ENCODE measurements around the gene CNIH1.
A peak's percentile ranks its signal among the peaks of the same experiment; 100 is the strongest.
"Not testable (repeated sequence)": the region's sequence is repeated elsewhere in the genome, so short reads cannot be mapped to it uniquely, and the experiment has no call there.

Gene CNIH1

DNA sequence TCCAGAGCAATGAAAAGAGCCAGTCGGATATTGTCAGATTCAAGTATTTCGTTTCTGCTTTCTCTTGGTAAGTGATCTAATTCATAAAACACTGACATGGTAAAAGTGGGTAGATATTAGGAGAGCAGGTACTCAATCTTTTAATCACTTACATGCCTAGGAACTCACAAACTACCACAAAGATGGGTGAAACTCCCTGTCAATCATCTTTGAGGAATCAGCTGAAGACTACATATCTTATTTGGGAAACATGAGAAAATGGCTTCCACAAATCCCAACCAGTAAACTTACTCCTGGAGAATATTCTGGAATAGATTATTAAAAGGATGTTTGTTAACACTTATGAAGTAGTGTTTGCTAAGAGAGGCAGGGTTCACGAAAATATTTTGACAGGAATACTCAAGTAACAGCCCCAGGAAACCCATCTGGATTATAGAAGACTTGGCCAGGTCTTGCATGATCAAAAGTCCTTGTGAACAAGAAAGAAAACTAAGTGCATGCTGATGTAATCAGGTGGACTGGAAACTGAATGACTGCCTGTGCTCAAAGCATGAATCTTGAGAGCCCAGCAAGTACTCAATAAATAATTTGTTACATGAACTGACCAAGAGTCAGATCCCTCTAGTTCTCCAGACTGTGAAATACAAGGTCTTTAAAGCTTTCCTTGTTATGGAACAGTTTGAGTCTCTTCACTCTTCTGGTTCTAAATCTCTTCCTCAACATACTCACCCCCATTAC is 15.5 kb downstream of the CNIH1 start:
- no peak overlapping the region for H3K9ac ChIP-seq (ENCODE audit: low read depth, low read length)
- H3K9me3 ChIP-seq (ENCODE audit: insufficient read depth, low read depth, low read length), result no peaks in the 10 kb centered on the region
- H3K27me3 ChIP-seq (ENCODE audit: insufficient read depth, low read length), result no peaks in the 10 kb centered on the region
- H3K36me3 ChIP-seq (ENCODE audit: insufficient read depth, low read length), result peaks cover 69% of the 10 kb centered on the region
- H3K4me3 ChIP-seq (ENCODE audit: low read length), result no peak overlapping the region
- H3K27ac ChIP-seq (ENCODE audit: low read depth, low read length), result no peak overlapping the region
- 86% methylated on average over 3 of the region's 3 CpGs for WGBS
- H3K4me1 ChIP-seq (ENCODE audit: insufficient read depth, low read length), result 0 out of 2 replicates have a peak, but pooled peaks cover 2% of the 10 kb centered on the region

DNA sequence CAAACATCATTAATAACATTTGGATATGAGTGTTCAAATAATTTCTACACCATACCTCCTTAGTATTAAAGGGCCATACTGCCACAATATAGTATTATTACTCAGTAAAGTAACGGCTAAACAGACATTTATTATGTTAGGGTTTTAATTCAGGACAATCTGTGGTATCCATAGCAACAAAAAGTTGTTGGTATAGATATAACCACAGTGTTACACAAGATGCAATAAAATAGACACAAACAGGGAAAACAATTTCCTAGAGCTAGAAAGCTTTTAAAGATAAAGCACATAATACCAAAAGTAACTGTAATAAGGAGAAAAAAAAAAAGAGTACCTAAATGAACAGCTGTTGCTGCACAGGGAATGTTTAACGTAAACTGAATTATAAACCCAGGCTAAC is 16.1 kb downstream of the CNIH1 start:
- H3K27me3 ChIP-seq (ENCODE audit: insufficient read depth, low read length), result no peaks in the 10 kb centered on the region
- H3K9ac ChIP-seq (ENCODE audit: low read depth, low read length), result no peak overlapping the region
- H3K27ac ChIP-seq (ENCODE audit: low read depth, low read length), result no peak overlapping the region
- H3K36me3 ChIP-seq (ENCODE audit: insufficient read depth, low read length), result peaks cover 64% of the 10 kb centered on the region
- 0 out of 2 replicates have a peak, but pooled peaks cover 3% of the 10 kb centered on the region for H3K4me1 ChIP-seq (ENCODE audit: insufficient read depth, low read length)
- no peak overlapping the region for H3K4me3 ChIP-seq (ENCODE audit: low read length)
- no peaks in the 10 kb centered on the region for H3K9me3 ChIP-seq (ENCODE audit: insufficient read depth, low read depth, low read length)
- WGBS, result 100% methylated on average over 1 of the region's 2 CpGs

DNA sequence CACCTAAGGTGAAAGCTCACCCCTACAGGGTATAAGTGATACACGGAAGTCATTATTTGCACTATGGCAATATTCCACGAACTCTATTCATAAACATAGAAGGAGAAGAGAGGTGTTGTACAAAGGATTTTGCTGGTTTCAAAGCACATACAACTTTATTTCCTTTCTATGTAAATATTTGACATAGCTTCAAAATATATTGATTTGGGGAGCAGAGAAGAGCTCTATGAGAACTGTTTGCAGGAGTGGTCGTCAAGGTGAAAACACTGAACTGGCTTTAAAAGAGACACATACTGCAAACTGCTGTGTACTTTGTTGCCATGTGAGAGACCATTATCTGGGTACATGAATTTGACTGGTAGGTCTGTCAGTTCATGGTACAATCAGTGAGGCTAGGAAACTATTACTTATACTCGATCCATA is 16.7 kb downstream of the CNIH1 start:
- no peak overlapping the region for H3K9ac ChIP-seq (ENCODE audit: low read depth, low read length)
- H3K36me3 ChIP-seq (ENCODE audit: insufficient read depth, low read length), result peaks cover 62% of the 10 kb centered on the region
- H3K9me3 ChIP-seq (ENCODE audit: insufficient read depth, low read depth, low read length), result no peaks in the 10 kb centered on the region
- no peak overlapping the region for H3K4me3 ChIP-seq (ENCODE audit: low read length)
- no peak overlapping the region for H3K27ac ChIP-seq (ENCODE audit: low read depth, low read length)
- no peaks in the 10 kb centered on the region for H3K27me3 ChIP-seq (ENCODE audit: insufficient read depth, low read length)
- 0 out of 2 replicates have a peak, but pooled peaks cover 3% of the 10 kb centered on the region for H3K4me1 ChIP-seq (ENCODE audit: insufficient read depth, low read length)
- 92% methylated on average over 3 of the region's 4 CpGs for WGBS

DNA sequence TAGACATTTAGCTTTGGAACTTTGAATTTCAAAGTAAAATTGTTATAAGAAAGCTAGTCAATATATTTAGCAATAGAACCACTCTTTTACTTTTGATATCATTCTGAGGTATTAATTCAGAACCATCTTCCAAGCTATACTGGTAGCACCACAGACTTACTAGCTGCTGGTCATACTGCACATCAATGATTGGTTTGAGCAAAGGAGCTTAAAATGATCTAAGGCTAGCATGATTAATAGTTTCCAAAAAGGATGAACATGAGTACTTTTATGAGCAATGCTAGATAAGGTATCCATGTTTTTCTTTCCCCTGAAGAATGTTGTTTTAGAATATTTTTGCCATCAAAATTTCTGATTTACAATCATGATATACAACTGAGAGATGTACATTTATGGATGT is 17.2 kb downstream of the CNIH1 start:
- H3K9ac ChIP-seq (ENCODE audit: low read depth, low read length), result no peak overlapping the region
- peaks cover 61% of the 10 kb centered on the region for H3K36me3 ChIP-seq (ENCODE audit: insufficient read depth, low read length)
- 0 out of 2 replicates have a peak, but pooled peaks cover 3% of the 10 kb centered on the region for H3K4me1 ChIP-seq (ENCODE audit: insufficient read depth, low read length)

DNA sequence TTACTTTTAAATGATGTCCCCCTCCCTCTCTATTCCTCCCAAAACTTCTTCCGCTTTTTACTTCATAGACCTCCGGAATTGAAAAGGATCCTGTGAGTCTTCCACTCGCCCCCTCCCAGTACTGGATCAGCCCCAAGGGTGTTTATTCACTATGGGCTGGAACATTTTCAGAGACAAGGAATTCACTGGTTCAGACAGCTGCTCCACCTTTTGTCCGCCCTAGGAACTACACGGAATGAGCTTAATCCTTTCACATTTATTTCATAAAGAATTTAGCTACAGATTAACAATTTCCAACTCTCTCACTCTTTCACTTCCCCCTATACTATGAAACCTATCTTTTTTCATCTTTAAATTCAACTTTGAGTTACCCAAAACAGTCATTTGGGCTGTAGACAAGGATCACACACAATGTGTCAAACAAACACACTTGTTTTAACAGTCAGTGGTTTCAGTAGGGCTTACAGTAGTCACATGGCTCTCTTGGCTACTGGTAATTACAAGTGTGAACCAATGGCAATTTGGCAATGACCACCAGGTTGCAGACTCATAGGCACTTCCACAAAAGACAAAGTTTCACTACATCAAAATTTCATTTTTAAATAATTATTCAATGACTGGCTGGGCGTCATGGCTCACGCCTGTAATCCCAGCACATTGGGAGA is 20.6 kb downstream of the CNIH1 start:
- H3K9ac ChIP-seq (ENCODE audit: low read depth, low read length), result no peak overlapping the region
- peaks cover 40% of the 10 kb centered on the region for H3K36me3 ChIP-seq (ENCODE audit: insufficient read depth, low read length)
- no peaks in the 10 kb centered on the region for H3K9me3 ChIP-seq (ENCODE audit: insufficient read depth, low read depth, low read length)
- H3K4me3 ChIP-seq (ENCODE audit: low read length), result no peak overlapping the region
- H3K27me3 ChIP-seq (ENCODE audit: insufficient read depth, low read length), result no peaks in the 10 kb centered on the region
- 59% methylated on average over 7 of the region's 7 CpGs for WGBS
- 0 out of 2 replicates have a peak, but pooled peaks cover 3% of the 10 kb centered on the region for H3K4me1 ChIP-seq (ENCODE audit: insufficient read depth, low read length)
- peak overlapping the region; percentile 46; the same call in 1 of the 2 replicates for H3K27ac ChIP-seq (ENCODE audit: low read depth, low read length)

More for the DNA sequence above, 17.2 kb downstream of the CNIH1 start:
- Histone ChIP-seq H3K4me3 (ENCODE audit: low read length) (no peak overlapping the region), H3K9me3 (ENCODE audit: insufficient read depth, low read depth, low read length) (no peaks in the 10 kb centered on the region), H3K27me3 (ENCODE audit: insufficient read depth, low read length) (no peaks in the 10 kb centered on the region), H3K27ac (ENCODE audit: low read depth, low read length) (no peak overlapping the region)

DNA sequence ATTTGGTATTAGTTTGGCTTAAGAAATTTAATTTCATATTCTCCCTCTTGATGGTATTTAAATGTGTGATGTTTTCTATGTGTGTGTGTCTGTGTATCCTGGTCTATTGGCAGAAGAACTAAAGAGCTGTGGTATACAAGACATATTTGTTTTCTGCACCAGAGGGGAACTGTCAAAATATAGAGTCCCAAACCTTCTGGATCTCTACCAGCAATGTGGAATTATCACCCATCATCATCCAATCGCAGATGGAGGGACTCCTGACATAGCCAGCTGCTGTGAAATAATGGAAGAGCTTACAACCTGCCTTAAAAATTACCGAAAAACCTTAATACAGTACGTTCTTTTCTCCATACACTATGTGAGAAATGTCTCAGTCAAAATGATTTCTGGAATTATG is 29.8 kb downstream of the CNIH1 start:
- no peaks in the 10 kb centered on the region for H3K27me3 ChIP-seq (ENCODE audit: insufficient read depth, low read length)
- H3K9ac ChIP-seq (ENCODE audit: low read depth, low read length), result no peak overlapping the region
- H3K9me3 ChIP-seq (ENCODE audit: insufficient read depth, low read depth, low read length), result no peaks in the 10 kb centered on the region
- no peak overlapping the region for H3K4me3 ChIP-seq (ENCODE audit: low read length)
- WGBS, result 81% methylated on average over 2 of the region's 3 CpGs
- H3K27ac ChIP-seq (ENCODE audit: low read depth, low read length), result no peak overlapping the region
- no peaks in the 10 kb centered on the region for H3K4me1 ChIP-seq (ENCODE audit: insufficient read depth, low read length)
- peaks cover 76% of the 10 kb centered on the region for H3K36me3 ChIP-seq (ENCODE audit: insufficient read depth, low read length)

DNA sequence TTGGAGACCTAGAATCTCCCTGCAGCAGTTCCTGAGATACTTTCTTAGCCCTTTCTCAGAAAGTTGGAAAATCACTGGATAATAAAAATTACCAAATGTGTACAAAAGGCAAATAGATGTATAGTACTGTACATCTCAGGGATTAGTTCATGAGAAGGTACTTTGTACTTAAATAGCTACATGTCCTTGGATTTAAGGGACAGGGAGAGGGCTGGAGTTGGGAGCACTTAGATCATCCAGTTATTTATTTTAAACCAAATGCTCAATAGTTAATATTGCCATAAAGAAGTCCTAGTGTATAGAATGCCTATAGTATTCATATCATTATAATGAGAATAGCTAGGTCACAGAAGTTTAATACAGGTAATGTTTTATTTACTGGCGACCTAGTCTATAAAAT is 31.0 kb downstream of the CNIH1 start:
- WGBS, result 100% methylated on average over 1 of the region's 1 CpG
- H3K9me3 ChIP-seq (ENCODE audit: insufficient read depth, low read depth, low read length), result no peaks in the 10 kb centered on the region

DNA sequence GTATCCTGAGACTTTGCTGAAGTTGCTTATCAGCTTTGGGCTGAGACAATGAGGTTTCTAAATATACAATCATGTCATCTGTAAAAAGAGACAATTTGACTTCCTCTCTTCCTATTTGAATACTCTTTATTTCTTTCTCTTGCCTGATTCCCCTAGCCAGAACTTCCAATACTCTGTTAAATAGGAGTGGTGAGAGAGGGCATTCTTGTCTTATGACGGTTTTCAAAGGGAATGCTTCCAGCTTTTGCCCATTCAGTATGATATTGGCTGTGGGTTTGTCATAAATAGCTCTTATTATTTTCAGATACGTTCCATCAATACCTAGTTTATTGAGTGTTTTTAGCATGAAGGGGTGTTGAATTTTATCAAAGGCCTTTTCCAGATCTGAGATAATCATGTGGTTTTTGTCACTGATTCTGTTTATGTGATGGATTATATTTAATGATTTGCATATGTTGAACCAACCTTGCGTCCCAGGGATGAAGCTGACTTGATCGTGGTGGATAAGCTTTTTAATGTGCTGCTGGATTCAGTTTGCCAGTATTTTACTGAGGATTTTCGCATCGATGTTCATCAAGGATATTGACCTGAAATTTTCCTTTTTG is 37.7 kb downstream of the CNIH1 start:
- H3K9ac ChIP-seq (ENCODE audit: low read depth, low read length); H3K9me3 ChIP-seq (ENCODE audit: insufficient read depth, low read depth, low read length); H3K27ac ChIP-seq (ENCODE audit: low read depth, low read length); H3K4me1 ChIP-seq (ENCODE audit: insufficient read depth, low read length); H3K4me3 ChIP-seq (ENCODE audit: low read length); H3K27me3 ChIP-seq (ENCODE audit: insufficient read depth, low read length): not testable (repeated sequence)
- 94% methylated on average over 6 of the region's 6 CpGs for WGBS
- H3K36me3 ChIP-seq (ENCODE audit: insufficient read depth, low read length), result peaks cover 38% of the 10 kb centered on the region

More for the DNA sequence above, 31.0 kb downstream of the CNIH1 start:
- H3K4me1 ChIP-seq (ENCODE audit: insufficient read depth, low read length), result no peaks in the 10 kb centered on the region
- H3K9ac ChIP-seq (ENCODE audit: low read depth, low read length), result no peak overlapping the region
- no peak overlapping the region for H3K27ac ChIP-seq (ENCODE audit: low read depth, low read length)
- H3K27me3 ChIP-seq (ENCODE audit: insufficient read depth, low read length), result no peaks in the 10 kb centered on the region
- H3K4me3 ChIP-seq (ENCODE audit: low read length), result no peak overlapping the region
- peaks cover 71% of the 10 kb centered on the region for H3K36me3 ChIP-seq (ENCODE audit: insufficient read depth, low read length)

DNA sequence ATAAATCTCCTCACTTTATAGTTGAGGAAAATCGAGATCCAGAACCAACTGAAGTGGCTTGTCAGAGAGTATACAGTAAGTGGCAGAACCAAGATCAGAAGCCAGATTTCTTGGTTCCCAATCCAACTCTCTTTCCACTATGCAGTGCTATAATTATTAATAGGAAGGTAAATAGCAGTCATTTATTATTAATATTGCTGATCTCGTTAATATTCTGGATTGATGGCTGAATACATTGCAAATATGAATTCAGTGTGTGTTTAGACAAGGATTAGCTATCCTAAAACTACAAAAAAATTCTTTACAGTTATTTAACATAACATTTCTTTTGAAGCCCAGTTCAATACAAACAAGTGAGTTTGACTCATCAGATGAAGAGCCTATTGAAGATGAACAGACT is 41.6 kb downstream of the CNIH1 start:
- WGBS, result 100% methylated on average over 1 of the region's 2 CpGs
- Histone ChIP-seq H3K9ac (ENCODE audit: low read depth, low read length) (no peak overlapping the region), H3K36me3 (ENCODE audit: insufficient read depth, low read length) (peaks cover 24% of the 10 kb centered on the region), H3K27ac (ENCODE audit: low read depth, low read length) (no peak overlapping the region), H3K9me3 (ENCODE audit: insufficient read depth, low read depth, low read length) (no peaks in the 10 kb centered on the region), H3K4me1 (ENCODE audit: insufficient read depth, low read length) (0 out of 2 replicates have a peak, but pooled peaks cover 2% of the 10 kb centered on the region), H3K4me3 (ENCODE audit: low read length) (no peak overlapping the region), H3K27me3 (ENCODE audit: insufficient read depth, low read length) (peaks cover 6% of the 10 kb centered on the region; the same call in 1 of the 2 replicates)

DNA sequence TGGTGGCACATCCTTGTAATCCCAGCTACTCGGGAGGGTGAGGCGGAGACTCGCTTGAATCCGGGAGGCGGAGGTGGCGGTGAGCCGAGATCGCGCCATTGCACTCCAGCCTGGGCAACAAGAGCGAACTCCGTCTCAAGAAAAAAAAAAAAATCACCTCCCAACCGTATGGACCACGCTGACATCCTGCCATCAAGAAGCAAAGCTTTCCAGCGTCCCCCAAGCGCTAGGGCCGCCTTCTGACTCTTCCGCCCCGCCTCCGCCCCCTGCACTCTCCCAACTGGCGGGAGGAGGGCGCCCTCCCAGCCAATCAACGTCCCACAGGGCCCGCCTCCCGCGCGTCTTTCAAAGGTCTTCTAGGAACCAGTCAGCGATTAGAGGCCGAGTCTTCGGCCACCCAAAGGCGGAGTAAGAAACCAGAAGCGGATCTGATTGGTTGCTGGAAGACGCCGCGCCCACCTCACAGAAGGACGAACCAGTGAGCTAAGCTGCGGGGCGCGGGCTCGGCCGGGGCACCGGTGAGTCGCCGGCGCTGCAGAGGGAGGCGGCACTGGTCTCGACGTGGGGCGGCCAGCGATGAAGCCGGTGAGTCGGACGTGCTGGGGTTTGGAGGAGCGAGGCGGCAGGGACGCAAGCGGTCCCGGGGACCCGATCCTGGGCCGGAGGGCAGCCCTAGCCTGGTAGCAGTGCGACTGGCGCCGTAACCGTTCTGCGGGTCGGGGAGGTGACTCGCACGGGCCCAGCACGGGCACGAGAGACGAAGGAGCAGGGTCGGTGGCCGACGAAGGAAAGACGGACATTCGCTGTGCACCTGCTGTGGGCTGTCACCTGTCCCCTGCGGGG is 44.5 kb downstream of the CNIH1 start, which contains the start of gene CDKN3:
TSS of gene CDKN3 (plus strand) at position 515 of the 843 bp plus-strand sequence. CDS start at position 577, 62 bp downstream.
- Histone ChIP-seq H3K9ac (ENCODE audit: low read depth, low read length) (peak within 1 kb of the TSS; percentile 76), H3K36me3 (ENCODE audit: insufficient read depth, low read length) (peaks cover 18% of the 10 kb centered on the region), H3K27ac (ENCODE audit: low read depth, low read length) (no peak within 1 kb of the TSS), H3K4me3 (ENCODE audit: low read length) (peak within 1 kb of the TSS; percentile 89), H3K4me1 (ENCODE audit: insufficient read depth, low read length) (0 out of 2 replicates have a peak, but pooled peaks cover 2% of the 10 kb centered on the region), H3K27me3 (ENCODE audit: insufficient read depth, low read length) (peaks cover 6% of the 10 kb centered on the region; the same call in 1 of the 2 replicates), H3K9me3 (ENCODE audit: insufficient read depth, low read depth, low read length) (no peaks in the 10 kb centered on the region)
- 2% methylated on average over 76 of the region's 76 CpGs for WGBS
